Parathyroid adenoma (tissue), 2 donors: ENCODE measurements around the gene MTFP1.

Experiments used
- H2AFZ ChIP-seq: fragments of 300-600 bp; sonication (generic); one replicate; pipeline ENCODE4 v1.7.0; 2017; ENCODE audit warnings: antibody characterized with exemption, mild to moderate bottlenecking
- H3K27ac ChIP-seq: fragments of 300-600 bp; sonication (generic); one replicate; pipeline ENCODE4 v1.7.0; 2017
- H3K27me3 ChIP-seq: fragments of 300-600 bp; sonication (generic); one replicate; pipeline ENCODE4 v1.7.0; 2017; ENCODE audit warnings: low read length; ENCODE audit not compliant: control insufficient read depth, insufficient read depth
- H3K36me3 ChIP-seq: fragments of 300-600 bp; sonication (generic); one replicate; pipeline ENCODE4 v1.7.0; 2017; ENCODE audit warnings: low read length; ENCODE audit not compliant: control insufficient read depth, insufficient read depth
- H3K4me1 ChIP-seq: fragments of 300-600 bp; sonication (generic); one replicate; pipeline ENCODE4 v1.7.0; 2017; ENCODE audit warnings: control low read depth
- H3K4me2 ChIP-seq: fragments of 300-600 bp; sonication (generic); one replicate; pipeline ENCODE4 v1.7.0; 2017; ENCODE audit warnings: low read length
- H3K4me3 ChIP-seq: fragments of 300-600 bp; sonication (generic); one replicate; pipeline ENCODE4 v1.7.0; 2017; ENCODE audit warnings: low read depth, low read length
- H3K79me2 ChIP-seq: fragments of 300-600 bp; sonication (generic); one replicate; pipeline ENCODE4 v1.7.0; 2017; ENCODE audit warnings: control low read depth
- H3K9ac ChIP-seq: fragments of 300-600 bp; sonication (generic); one replicate; pipeline ENCODE4 v1.7.0; 2017; ENCODE audit warnings: mild to moderate bottlenecking
- H3K9me3 ChIP-seq: fragments of 300-600 bp; sonication (generic); one replicate; pipeline ENCODE4 v1.7.0; 2017; ENCODE audit warnings: low read length; ENCODE audit not compliant: control insufficient read depth
- CTCF ChIP-seq: fragments of 300-600 bp; sonication (generic); IDR thresholded peaks from one replicate; pipeline ENCODE4 v1.7.0; 2017; ENCODE audit warnings: antibody characterized with exemption, mild to moderate bottlenecking
- donor health status: primary hyperparathyroidism.

MTFP1 gene

GRCh38 chr22:30433773-30434172, 8.2 kb downstream of the MTFP1 start:
- H3K4me2 ChIP-seq = no peak overlapping the region
- no peak overlapping the region for H3K4me3 ChIP-seq
- no peak overlapping the region for H2AFZ ChIP-seq
- H3K4me1 ChIP-seq = no peaks in the 10 kb centered on the region
- H3K9me3 ChIP-seq = no peaks in the 10 kb centered on the region
- TF ChIP-seq CTCF = no peak
- H3K79me2 ChIP-seq = no peaks in the 10 kb centered on the region
- no peak overlapping the region for H3K27ac ChIP-seq
- H3K36me3 ChIP-seq = no peaks in the 10 kb centered on the region
- H3K9ac ChIP-seq = no peak overlapping the region
- H3K27me3 ChIP-seq = no peaks in the 10 kb centered on the region

GRCh38 chr22:30434843-30435242, 9.3 kb downstream of the MTFP1 start:
- no peak for TF ChIP-seq CTCF
- peak overlapping the region; percentile 69 for H3K27ac ChIP-seq
- H3K4me3 ChIP-seq = no peak overlapping the region
- H3K4me1 ChIP-seq = no peaks in the 10 kb centered on the region
- no peaks in the 10 kb centered on the region for H3K36me3 ChIP-seq
- no peaks in the 10 kb centered on the region for H3K27me3 ChIP-seq
- H3K4me2 ChIP-seq = no peak overlapping the region
- H3K79me2 ChIP-seq = no peaks in the 10 kb centered on the region
- no peaks in the 10 kb centered on the region for H3K9me3 ChIP-seq
- no peak overlapping the region for H3K9ac ChIP-seq
- H2AFZ ChIP-seq = no peak overlapping the region

DNA sequence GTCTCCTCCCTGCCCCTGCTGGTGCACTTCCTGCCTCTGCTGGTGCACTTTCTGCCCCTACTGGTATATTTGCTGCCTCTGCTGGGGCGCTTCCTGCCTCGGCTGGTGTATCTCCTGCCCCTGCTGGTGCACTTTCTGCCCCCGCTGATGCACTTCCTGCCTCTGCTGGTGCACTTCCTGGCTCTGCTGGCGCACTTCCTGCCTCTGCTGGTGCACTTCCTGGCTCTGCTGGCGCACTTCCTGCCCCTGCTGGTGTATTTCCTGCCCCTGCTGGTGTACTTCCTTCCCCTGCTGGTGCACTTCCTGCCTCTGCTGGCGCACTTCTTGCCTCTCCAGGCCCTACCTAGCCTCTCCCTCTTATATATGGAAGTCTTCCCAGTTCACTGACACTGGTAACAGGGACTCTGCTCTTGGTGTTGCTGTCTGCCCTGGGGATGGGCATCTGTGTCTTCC, 10.1 kb downstream of the MTFP1 start:
- Histone ChIP-seq H3K4me1 (no peaks in the 10 kb centered on the region), H3K9ac (no peak overlapping the region), H3K9me3 (no peaks in the 10 kb centered on the region), H3K27ac (peak overlapping the region; percentile 70), H3K4me3 (no peak overlapping the region), H3K36me3 (no peaks in the 10 kb centered on the region), H3K27me3 (no peaks in the 10 kb centered on the region), H3K79me2 (no peaks in the 10 kb centered on the region), H3K4me2 (no peak overlapping the region), H2AFZ (peak overlapping the region; percentile 5)
- no peak for TF ChIP-seq CTCF

GRCh38 chr22:30436196-30436595, 10.6 kb downstream of the MTFP1 start:
- no peaks in the 10 kb centered on the region for H3K79me2 ChIP-seq
- no peaks in the 10 kb centered on the region for H3K4me1 ChIP-seq
- peak overlapping the region; percentile 70 for H3K27ac ChIP-seq
- no peaks in the 10 kb centered on the region for H3K9me3 ChIP-seq
- no peaks in the 10 kb centered on the region for H3K36me3 ChIP-seq
- peak overlapping the region; percentile 5 for H2AFZ ChIP-seq
- no peak for TF ChIP-seq CTCF
- no peak overlapping the region for H3K4me3 ChIP-seq
- H3K4me2 ChIP-seq = no peak overlapping the region
- H3K9ac ChIP-seq = no peak overlapping the region
- H3K27me3 ChIP-seq = no peaks in the 10 kb centered on the region

DNA sequence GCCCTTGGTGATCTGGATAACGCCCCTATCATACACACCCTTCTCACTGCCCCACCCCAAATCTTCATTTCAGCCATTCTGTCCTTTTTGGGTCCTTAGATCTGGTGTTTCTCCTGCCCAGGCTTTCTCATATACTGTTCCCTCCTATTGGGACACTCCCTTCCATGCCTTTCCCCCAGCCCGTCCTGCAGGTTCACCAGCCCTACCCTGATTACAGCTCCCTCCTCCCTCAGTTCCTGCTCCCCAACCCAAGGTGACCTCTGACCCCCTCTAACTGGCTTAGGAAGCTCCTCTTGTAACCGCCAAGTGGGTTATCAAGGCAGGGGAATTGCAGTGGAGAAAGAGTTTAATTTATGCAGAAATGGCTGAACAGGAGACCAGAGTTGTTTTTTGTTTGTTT, 13.0 kb downstream of the MTFP1 start:
- Histone ChIP-seq H3K9ac (no peak overlapping the region), H3K27ac (no peak overlapping the region), H3K4me2 (no peak overlapping the region), H3K79me2 (no peaks in the 10 kb centered on the region), H2AFZ (no peak overlapping the region), H3K4me1 (no peaks in the 10 kb centered on the region), H3K9me3 (no peaks in the 10 kb centered on the region), H3K27me3 (no peaks in the 10 kb centered on the region), H3K36me3 (no peaks in the 10 kb centered on the region), H3K4me3 (no peak overlapping the region)
- no peak for TF ChIP-seq CTCF
